Stimulated activated CD8-positive, alpha-beta memory T cell treated with anti-CD3 and anti-CD28 coated beads, Interleukin-12 subunit alpha, Interleukin-12 subunit beta, amount 100 ng/mL, for 4 hours (primary cell): ENCODE measurements around the gene NPHS2.

Experiments
- DNase-seq: peaks from one replicate; pipeline ENCODE4 v3.0.0-alpha.2; 2020; ENCODE audit warnings: low read depth

Gene NPHS2

DNA sequence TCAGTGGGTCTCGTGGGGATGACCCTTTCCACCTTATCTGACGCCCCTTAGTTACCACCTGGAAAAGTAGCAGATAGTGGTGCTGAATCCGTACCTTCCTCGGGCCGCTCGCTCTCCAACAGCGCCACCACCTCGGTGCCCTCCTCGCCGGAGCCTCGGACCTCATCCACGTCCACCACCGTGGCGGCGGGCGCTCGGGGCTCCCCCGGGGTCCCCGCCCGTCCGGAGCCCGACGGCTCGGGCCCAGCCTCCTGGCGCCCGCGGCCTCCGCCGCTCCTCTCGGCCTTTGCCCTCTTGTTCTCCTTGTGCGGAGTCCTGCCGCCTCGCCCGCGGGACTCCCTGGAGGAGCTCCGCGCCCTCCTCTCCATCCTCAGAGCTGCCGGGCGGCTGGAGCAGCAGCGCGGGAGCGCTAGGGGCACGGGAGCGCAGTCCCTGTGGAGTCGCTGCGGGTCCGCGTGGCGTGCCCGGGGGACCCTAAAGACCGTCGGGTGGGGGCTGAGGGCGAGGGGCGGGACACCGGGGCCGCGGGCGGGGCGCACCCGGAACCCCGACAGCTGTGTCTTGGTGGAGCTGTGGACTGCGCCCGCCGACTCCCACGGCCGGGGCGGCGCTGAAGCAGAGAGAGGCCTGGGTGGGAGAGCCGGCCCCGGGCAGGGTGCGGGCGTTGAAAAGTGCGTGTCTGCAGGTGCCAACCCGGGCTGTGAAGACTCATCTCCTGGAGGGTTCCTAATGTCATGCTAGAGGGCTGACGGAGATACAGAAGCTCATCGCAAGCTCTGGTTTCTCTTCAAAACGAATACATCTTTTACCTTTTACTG, at the start of gene NPHS2:
TSS of gene NPHS2 (minus strand) at position 452 of the 818 bp plus-strand sequence. CDS start at position 368, 84 bp downstream.
- no peak for DNase-seq

DNA sequence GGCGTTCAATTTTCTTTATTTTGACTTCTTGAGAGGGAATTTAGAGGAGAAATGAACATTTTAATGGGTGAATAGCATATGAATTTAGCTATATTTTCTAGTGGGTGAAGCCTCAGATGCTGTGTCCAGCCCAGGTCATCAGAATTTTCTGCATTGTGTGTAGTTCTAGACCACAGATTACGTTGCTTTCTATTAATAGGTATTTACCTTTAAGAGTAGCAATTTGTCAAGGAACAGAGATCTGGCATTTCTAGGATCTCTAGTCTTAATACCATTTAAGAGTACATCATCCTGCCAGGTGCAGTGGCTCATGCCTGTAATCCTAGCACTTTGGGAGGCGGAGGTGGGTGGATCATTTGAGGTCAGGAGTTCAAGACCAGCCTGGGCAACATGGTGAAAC, 36.6 kb upstream of the NPHS2 start:
- no peak for DNase-seq

DNA sequence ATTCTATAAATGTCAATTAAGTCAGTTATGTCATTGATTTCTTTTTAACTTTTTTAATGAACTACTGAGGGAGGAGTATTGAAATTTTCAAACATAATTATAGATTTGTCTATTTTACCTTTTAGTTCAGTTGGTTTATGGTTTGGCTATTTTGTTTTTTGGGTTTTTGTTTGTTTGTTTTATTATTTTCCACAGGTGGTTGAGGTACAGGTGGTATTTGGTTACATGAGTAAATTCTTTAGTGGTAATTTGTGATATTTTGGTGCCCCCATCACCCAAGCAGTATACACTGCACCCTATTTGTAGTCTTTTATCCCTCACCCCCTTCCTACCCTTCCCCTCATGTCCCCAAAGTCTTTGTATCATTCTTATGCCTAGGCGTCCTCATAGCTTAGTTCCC, 25.3 kb upstream of the NPHS2 start:
- no peak for DNase-seq

- no peak for DNase-seq
Measured at GRCh38 chr1:179599623-179600249, 24.0 kb upstream of the NPHS2 start.

DNA sequence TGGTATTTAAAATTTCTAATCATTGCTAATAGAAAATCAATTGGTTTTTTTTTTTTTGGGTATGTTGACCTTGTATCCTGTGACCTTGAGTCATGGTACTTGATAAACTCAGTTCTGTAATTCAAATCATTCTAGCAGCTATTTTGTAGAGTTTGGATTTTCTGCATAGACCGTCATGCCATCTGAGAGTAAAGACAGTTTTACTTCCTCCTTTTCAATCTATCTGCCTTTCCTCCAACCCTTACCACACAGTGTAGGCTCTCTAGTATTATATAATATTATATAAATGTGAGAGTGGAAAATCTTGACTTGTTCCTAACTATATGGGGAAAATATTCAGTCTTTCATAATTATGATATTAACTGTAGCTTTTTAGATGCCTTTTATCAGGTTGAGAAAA, 22.9 kb upstream of the NPHS2 start:
- DNase-seq, result no peak

GRCh38 chr1:179591592-179592580, 16.1 kb upstream of the NPHS2 start, which contains the start of gene TDRD5:
Gene TDRD5, plus strand, starts transcription at chr1:179591832. Its CDS starts 784 bp downstream, at chr1:179592616.
- DNase-seq, result no peak

- no peak for DNase-seq
Measured at GRCh38 chr1:179591253-179591591, 15.5 kb upstream of the NPHS2 start.

DNA sequence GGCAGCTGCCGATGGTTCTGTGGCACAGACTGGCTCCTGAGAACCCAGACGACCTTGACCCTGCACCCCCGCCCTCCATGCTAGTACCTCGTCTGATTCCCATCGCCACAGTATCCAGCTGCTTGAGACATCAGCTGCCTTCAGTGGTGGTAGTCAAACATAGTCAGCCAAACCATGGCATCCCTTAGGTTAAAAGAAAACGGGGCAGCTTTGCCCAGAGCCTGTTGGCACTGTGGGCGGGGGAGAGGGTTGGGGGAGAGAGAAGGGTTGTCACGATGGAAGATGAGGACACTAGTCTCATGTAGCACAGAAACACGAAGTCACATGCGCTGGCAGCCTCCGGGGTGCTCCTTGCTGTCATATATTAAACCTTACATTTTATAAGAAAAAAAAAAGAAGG, 14.9 kb upstream of the NPHS2 start:
- no peak for DNase-seq

DNA sequence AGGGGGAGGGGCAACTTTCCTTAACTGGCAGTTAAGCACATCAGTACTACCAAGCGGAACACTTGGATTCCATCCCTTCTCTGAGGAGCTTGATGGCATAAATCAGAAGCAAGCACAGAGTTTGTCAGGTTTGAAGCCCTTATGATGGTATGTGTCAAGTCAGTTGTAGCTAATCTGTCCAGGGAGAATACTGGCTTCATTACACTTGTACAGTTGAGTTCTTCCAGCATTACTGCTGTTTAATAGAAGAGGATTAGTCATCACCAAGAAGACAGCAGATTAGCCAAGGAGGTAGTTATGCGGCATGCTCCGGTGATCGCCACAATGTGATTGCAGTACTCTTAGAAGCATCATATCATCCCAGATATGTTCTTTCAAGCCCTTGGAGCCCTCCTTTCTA, 13.8 kb upstream of the NPHS2 start:
- no peak for DNase-seq

- DNase-seq, result no peak
Measured at GRCh38 chr1:179588425-179589024, 12.8 kb upstream of the NPHS2 start.

GRCh38 chr1:179587336-179587735, 11.6 kb upstream of the NPHS2 start:
- DNase-seq, result no peak

GRCh38 chr1:179586107-179586823, 10.5 kb upstream of the NPHS2 start:
- no peak for DNase-seq

GRCh38 chr1:179583771-179584320, 8.1 kb upstream of the NPHS2 start:
- DNase-seq, result no peak

GRCh38 chr1:179576509-179576908, 761 bp upstream of the NPHS2 start:
- DNase-seq, result no peak

- DNase-seq, result no peak
Measured at GRCh38 chr1:179558078-179558477, 17.7 kb downstream of the NPHS2 start.

- DNase-seq, result no peak
Measured at GRCh38 chr1:179554427-179554826, 21.3 kb downstream of the NPHS2 start.

- DNase-seq, result no peak
Measured at GRCh38 chr1:179550746-179551682, 24.7 kb downstream of the NPHS2 start.

DNA sequence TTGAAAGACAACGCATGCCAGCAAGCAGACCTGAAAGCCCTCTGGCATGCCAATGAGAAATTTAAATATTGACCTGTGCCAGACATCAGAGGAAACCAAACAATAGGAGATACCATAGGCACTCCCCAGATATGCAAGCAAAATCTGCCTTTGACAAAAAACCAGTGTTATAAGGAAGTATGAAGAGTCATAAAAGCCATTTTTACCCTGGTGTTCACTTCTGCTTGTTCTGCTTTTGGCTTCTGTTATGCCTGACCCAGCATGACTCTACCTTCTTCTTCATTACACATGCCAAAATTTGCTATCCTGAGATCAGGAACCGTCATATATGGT, 26.4 kb downstream of the NPHS2 start:
- no peak for DNase-seq

DNA sequence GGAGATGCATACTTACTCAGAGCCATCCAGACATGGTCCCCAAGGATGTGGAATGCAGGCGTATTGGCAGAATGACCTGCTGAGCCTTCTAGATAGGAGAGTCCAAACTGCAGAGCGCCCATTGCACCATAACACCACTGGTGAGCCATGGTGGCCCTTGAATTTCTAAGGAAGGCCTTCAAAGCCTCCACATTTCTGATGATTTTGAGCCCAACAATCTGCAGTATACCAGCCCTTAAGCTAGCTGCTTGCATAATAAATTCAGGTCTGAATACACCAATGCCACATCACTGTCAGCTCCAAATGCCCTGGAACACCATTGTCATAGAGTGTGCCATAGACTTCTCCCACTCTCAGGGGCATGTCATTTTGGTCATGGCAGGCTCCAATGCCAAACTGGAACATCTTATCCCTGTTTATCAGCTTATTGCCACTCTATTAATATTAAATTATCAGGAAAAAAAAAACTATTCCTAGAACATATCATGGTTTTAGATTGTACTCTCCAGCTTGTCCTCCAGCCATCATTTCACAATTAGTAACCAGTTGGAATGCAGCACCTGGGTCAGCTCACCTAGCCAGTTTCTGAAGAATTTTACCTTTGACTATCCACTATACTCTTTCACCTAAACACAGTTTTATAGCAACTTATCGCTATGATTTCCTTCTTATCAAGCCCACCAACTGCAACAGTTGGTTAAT, 26.9 kb downstream of the NPHS2 start:
- DNase-seq, result no peak
